NCI-H2171 treated with DMSO at 0.1 percent for 48 hours (cell line): Measurements from ENCODE around the gene ARHGAP42.

ENCODE experiments used
- DNase-seq: peaks from one replicate; lab custom pipeline; 2025; lab: John Stamatoyannopoulos, UW

The ARHGAP42 gene

DNA sequence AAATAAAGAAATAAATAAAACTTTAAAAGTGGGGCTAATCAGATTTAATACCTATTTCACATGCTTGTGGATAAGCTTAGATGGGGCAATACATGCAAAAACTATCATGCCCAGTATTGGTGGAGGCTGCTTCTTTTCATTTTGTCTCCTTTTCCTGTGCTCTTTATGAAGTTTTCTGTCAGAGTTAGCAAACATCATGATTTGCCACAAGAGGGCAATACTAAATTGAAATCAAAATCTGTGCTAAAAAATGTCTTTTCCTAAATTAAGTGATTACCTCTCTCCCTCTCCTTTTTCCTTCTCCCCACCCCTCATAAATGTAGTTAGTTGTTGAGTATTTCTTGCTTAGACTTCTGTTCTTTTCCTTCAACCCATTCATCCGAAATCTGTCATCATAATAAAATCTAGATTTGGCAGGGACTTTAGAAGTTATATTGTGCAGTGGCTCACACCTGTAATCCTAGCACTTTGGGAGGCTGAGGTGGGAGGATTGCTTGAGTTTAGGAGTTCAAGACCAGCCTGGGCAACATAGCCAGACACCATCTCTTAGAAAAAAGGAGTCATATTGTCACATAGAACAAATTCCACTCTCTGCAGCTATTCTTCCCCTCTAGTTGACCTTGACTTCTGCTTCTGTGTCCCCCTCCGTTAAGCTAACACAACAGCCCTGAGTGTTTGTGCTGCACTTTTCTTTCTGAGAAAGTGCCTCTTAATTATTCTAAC is 4.7 kb upstream of the ARHGAP42 start:
- DNase-seq = no peak

DNA sequence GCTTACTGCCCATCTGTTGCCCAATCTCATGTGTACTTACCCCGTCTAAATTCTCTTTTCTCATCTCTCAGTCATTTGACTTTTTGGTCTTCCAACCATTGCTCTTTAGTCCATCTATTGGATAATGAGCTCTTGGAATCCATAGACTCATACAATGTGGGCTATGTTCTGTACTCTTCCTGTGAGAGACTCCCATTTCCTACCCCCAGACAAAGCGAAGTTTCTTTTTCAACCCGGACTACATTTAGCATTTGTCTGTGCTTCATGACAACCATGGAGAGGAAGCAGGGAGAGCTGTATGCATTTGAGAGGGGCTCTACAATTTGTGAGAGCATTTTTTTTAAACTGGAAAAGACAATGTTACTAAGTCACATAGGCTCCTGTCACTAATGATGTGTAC is 4.0 kb upstream of the ARHGAP42 start:
- DNase-seq = no peak

DNA sequence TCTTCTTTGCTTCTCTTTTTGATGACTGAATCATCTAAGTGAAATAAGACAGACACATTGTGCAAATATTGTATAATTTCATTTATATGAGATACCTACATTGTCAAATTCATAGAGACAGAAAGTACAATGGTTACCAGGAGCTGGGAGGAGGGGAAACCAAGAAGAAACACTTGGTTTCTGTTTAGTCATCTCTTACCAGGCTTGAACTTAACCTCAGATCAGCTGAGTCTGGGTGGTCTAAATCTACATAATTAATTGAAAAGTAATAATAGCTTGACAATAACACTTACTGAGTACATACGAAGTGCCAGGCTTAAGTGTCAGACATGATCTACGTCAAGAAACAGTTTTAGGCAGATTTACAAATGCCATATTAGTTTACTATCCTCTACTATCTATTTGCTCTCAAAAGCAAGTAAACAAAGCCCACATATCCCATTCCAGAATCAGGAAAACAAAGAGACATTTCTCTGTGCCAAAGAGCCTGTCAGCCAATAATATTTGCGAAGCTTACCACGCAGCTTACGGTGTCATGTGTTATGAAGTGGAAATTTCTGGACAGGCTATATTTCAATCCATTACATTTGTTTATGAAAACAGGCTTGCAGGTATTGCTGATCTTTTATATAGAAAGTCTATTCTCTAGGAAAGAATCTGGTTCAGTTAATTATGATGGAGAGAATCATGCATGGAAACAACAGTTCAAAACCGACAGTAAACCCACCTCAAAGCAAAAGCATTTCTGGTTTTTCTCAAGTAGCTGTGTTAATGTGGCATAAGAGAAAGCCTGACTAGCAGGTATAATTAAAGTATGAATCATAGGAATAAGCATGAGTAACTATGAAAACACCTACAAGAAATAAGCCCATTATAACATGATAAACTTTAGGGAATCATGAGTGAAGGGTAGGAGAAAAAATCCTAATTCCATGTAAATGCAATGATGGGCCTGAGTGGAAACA is 2.7 kb upstream of the ARHGAP42 start:
- DNase-seq = no peak

DNA sequence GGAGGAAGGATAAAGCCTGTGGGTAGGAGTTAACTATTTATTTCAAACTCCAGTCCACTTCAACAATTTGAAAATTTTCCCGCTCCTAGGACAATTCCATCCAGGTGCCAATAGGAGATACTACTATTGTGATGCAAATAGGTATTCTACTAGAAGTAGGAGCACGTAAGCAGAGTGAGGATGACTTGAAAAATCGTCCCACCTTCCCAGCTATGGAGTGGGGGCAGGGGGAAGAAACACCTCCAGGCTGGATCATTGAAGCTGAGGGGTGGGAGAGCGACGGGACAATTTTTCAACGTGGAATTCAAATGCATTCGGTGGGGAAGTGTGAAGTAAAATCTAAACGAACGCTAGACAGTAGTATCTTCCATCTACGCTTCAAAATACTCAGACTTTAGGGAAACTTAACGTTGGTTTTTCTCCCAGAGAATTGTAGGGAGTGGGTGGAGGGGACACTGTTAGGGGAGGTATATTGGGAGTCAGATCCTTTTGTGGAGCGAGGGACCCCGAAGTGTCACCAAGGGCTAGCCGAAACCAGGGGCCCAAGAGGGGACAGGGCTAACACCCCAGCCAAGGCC is 523 bp upstream of the ARHGAP42 start:
- DNase-seq = no peak

DNA sequence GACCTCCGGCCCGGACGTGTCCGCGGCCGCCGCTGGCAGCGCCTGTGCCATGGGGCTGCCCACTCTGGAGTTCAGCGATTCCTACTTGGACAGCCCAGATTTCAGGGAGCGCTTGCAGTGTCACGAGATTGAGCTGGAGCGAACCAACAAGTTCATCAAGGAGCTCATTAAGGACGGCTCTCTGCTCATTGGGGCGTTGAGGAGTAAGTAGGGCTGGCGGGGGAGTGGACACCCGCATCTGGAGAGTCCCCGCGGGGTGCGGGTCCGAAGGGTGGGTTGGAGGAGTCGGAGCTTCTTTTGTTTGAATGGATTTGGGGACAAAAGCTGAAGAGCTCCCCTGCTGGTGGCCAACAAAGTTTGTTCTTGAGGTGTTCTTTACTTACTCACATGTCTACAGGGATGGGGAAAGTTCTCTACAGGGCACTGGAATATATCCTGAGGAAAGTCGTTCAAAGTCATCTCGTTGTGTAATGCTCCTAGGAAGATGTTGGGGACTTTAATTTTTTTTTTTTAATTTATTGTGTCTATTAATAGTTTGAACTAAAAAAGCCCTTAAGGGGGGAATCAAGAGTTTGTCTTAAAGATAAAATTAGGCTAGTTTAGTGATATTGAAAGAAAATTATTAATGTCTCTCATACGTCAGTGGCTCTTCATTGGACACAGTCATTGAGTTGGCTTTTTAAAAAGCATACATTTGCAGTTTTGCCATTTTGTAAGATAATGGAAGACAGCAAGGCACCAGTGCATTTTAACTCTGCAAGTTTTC is 725 bp downstream of the ARHGAP42 start:
- peak; percentile 64 for DNase-seq

DNA sequence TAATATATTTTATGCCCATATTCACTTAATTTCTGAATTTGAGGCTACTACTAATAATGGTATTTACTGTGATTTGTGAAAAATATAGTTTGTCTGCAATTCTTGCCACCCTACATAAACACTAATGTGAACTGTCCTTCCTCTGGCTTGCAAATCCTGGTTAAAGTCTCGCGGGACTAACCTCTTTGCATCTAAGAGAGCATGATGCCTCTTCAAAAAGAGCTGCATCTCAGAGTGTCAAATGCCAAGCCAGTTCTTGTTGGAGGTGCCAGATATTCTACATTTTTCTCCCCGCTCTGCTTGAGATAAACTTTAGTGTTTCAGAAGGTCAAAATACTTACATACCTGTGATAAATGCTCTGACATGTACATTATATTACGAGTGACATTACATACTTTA is 2.1 kb downstream of the ARHGAP42 start:
- no peak for DNase-seq

DNA sequence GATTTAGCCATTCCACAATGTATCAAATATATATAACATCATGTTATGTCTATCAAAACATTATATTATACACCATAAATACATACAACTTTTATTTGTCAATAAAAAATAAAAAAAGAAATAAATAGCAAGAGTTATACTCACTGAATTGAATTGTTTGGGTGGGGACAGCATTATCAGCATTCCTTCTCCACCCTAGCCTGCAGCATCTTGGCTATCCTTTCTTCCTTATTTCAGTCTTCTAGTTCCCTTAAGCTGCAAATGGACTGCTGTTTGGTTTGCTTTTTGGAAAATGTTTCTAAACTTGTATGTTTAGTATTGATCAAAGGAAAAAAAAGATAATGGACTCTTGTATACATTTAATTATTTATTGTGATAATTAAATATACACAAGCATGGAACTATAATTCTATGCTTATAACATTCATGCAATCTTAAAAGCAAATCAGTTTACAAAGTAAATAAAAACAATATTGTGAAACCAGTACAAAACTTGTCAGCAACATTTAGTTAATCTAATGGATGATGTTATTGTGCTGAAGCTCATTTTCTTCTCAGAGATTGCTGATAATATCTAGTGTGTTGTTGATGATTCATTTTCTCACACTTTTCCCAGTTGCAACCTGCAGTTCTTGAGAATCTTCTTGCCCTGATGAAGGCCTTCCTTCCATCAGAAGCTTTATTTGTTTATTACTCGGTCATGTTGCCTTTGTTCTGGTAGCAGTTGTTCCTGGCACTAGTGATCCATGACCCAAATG is 5.0 kb downstream of the ARHGAP42 start:
- DNase-seq = no peak

DNA sequence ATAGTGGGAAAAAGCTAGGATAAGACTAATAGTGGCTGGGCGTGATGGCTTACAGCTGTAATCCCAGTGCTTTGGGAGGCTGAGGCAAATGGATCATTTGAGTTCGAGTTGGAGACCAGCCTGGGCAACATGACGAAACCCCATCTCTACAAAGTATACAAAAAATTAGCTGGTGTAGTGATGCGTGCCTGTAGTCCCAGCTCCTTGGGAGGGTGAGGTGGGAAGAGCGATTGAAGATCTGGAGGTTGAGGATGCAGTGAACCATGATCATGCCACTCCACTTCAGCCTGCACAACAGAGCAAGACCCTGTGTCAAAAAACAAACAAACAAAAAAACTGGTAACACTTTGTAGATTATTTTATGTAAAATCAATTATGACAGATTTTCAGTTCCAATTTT is 8.8 kb downstream of the ARHGAP42 start:
- no peak for DNase-seq

DNA sequence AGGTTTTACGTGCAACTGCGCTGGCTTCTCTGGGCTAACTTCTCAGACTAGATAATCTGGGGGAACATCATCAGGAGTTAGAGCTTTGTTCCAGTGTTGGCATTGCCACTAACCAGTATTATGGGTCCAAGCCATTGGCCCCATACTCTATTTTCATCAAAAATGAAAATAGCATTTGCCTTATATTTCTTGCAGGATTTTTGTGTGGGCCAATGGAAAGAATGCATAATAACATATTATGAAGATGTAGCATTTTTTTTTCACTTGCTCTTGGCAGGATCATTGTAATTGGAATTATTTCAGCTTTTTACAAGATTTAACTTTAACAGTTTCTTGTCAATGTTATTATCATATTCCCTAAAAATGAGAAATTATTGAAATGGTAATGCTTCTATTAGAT is 16.1 kb downstream of the ARHGAP42 start:
- DNase-seq = no peak

DNA sequence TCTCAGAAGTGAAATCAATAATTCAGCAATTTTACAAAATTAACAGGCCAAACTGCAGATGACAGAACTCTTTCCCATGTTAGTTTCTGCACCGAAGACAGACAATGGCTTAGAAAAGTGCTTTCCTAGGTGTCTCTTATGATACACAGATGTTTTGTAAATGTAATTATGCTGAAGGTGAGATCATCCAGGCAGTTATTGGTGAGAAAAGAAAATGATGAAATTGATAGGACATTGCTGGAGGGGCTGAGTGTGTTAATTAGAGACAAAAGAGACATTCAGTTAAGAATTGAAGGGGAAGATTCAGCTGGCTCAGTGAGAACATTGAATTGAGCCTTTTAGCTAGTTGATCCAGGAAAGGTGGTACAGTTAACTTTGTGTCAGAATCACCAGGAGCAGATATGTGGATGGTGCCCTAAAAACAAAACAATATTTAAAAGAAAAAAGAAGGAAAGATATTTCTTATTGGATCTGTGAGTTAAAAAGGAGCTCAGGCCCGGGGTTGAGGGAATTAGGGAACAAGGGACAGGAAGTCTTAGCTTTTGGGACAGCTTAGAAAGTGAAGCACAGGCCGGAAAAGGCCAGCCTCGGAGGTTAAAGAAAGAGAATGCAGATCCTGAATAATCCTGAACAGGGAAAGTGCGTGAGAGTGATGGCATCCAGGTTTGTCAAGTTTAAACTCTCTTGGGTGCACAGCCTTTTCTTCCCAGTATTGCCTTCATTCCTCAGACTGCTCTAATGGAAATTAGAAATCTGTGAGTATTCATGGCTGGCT is 16.9 kb downstream of the ARHGAP42 start:
- DNase-seq = peak; percentile 62

DNA sequence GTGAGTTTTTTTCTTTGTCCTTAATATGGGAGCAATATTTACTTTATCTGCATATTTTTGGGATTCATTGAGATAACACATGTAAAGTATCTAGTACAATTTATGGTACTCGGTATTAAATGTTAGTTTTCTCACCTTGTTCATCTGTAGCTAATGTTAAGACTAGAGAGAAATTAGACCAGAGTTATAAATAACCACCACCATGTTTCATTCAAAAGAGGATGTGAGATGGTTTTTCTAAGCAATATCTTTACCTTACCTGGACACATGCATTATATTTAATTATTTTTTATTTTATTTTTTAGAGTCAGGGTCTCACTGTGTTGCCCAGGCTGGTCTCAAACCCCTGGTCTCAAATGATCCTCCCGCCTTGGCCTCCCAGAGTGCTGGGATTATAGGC is 18.4 kb downstream of the ARHGAP42 start:
- DNase-seq = no peak

DNA sequence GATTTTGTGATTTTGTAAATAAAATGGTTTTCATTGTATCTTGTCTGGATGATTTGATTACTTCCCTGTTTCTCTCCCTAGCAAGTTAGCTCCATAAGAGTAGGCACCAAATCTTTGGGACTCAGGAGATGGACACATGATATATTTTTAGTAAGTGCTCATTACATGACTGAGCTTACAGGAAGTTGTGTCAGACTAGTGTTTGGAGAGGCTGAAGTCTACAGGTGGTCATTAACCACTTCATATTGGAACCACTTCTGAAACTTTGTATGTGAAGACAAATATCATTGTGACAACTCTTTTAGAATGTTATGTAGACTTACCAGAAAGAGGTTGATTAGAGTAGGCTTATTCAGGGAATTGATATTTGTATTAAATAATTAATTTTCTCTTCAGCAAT is 19.1 kb downstream of the ARHGAP42 start:
- no peak for DNase-seq

DNA sequence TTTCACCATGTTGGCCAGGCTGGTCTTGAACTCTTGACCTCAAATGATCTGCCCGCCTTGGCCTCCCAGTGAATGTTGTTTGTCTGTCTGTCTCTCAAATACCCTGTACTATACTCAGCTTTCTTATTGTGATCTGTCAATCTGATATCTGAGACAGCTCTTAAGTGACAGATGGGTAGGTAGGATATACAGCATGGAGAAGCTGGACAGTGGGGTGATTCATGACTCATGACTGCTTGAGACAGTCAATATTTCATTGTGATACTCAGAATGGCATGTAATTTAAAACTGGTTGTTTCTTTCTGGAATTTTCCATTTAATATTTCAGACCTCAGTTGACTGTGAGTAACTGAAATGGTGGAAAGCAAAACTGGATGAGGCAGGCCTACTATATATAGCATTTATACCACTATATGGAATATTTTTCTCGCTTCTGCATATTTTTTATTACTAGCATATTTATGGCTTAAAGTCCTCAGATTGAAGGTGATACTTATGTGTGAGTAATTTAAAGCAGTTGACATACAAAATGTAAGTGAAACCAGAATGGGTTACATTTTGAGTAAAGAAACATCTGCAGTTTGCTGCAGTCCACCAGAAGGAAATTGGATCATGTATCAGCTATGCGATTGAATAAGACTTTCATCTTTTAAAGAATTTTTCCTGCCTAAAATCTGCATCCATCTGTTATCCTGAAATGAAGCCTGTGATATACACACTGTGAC is 22.3 kb downstream of the ARHGAP42 start:
- peak; percentile 76 for DNase-seq

DNA sequence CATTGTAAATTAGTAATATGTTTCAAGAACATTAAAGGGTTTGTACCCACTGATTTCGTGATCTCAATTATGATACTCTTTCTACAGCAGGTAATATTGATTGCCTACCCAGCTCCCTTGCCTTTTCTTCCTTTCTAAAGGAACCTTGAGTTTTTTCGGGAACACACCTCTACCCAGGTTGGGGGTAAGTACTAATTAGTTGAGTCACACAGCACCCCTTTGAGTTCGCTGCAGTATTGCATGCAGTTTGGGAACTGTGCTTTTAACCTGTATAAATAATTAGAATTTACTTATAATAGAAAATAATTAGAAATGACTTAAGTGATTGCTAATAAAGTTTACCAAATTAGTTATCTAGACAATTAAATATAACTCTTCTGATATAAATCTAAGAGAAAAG is 24.9 kb downstream of the ARHGAP42 start:
- DNase-seq = no peak

DNA sequence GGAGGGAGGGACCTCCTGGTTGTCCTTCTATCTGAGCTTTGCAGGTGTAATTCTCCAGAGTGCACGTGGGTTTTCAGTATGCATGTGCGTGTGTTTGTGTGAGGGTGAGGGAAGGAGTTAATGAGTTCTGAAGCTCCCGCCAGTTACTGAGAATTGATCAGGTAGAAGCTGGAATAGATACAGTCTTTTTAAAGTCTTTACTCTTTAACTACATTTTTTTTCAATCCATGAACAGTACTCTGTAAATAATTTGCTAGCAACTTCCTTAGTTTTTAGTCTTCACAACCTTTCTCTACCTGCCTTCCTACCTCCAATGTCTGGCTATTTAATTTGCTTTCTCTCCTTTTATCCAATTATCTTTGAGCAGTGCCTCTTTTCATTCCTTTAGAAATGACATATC is 25.5 kb downstream of the ARHGAP42 start:
- DNase-seq = peak; percentile 44

DNA sequence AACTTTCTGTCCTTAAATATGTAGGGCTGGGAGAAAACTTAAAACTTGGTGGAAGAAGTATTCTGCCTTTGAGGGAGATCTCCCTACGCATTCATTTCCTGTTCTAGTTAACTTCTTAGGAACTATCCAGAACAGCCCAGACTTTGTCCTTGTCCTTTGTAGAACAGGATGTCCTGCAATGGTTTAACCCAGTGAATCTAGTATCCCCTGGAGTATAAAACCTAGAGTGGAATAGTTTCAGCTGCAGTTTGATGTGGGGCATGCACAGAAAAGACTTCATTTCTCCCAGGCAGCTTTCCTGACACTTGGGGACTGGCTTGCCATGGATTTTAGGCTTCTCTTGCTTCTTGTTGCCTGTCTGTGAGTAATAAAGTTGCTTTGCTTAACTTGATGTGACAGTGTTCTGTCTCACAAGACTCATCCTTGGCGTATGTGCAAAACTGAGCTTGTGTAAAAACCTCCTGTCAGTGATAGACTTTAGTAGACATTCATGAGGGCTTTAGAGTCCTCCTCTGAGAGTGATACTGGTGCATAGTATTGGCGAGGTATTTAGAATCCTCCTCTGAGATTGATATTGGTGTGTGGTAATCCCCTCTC is 28.2 kb downstream of the ARHGAP42 start:
- no peak for DNase-seq

DNA sequence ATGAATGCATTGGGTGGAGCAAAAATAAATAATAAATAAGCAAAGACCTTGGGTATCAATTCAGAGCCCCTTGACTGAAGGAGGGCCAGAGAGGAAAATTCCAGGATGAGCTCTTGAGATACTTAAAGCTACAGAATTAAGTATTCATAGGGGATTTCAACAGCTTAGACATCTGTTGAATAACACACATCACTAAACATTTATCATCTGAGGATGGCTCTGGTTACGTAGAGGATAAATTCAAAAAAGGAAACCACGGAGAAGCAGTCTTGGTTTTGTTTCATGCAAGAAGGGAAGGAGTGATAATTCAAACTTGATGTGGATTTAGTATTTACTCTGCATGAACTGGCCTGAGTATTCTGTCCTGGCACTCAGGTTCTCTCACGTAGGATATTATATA is 29.8 kb downstream of the ARHGAP42 start:
- DNase-seq = peak; percentile 78

DNA sequence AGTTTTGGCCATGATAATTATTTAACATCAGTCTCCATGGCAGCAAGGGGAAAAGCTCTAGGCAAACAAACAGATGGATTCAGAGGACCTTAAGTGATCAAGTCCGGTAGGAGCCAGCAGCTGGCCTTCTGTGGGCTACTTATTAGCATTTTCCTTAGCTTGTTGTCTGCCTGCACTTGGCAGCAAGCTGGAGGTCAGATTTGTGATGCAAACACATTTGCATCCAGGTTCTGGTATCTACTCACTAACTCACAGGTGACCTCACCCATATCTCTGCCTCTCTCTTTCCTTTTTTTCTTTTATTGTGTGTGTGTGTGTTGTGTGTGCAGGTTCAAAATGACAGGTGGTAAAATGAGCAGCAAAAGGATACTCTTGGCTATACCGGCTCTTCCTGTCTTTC is 32.3 kb downstream of the ARHGAP42 start:
- peak; percentile 80 for DNase-seq

DNA sequence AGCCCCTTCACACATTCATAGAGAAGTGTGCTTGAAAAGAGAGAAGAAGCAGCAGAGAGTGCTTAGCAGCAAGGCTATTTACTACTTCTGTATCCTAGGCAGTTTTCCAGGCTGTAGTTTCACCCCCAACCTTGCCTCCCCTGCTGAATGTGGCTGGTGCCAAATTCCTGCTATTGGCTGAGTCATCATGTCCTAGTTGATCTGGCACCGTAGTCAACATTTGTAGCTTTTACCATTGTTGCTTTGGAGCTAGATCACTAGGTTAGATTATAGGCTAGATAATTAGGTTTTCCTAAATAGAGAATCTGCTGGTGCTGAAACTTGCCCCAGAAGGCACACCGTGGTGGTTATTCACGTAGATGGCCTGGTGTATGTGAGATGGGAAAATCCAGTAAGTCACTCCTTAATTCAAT is 32.7 kb downstream of the ARHGAP42 start:
- DNase-seq = peak; percentile 80

DNA sequence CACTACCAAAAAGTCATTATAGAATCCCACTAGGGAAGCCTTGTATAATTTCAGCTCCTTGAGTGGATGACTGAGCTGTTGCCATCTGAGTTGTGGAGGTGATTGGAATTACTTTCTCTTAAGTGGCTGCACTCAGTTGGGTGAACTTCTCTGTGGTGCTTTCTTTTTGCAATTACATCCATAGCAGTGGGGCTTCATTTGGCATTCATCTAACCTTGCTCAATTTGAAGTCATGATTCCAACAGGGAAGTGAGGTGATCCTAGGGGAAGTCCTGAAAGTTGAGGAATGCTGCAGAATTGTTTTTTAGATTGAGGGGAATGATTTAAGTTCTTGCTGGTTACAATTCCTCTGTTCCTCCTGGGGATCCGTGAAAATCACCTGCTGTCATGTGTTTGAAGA is 39.6 kb downstream of the ARHGAP42 start:
- DNase-seq = no peak
